ENCODE measurements around the gene CYP3A7.
"Not testable (repeated sequence)": the region's sequence is repeated elsewhere in the genome, so short reads cannot be mapped to it uniquely, and the experiment has no call there.

CYP3A7 gene

DNA sequence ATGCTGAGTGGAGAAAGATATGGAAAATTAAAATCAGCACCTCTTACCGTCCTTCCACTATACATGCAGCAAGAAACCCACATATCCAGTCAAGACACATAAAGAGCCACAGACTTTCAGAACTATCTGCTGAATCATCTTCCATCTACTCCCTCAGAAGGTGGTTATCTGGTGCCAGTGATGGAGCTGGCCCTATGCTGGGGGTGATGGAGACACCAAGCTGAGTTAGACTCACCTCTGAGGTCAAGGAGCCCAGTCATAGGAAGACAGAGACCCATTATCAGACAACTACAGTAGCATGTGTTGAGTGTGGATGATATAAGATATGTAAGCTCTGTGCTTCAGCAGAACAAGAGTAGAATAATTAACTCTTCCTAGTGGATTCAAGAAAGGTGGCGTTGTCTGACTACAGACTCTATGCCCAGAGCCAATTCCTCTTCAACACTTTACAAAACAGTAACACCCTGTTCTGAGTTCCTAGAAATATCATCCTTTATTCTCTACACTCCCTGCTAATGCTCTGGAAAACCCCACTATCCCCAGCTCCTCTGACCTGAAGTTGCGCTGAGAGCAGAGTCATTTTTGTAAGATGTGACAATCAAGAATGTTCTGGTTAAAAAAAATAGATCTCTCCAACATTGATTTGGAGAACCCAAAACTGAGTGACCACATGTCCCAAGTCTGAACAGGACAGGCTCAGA lies 69.5 kb downstream of the CYP3A7 start:
- no peak for DNase-seq

DNA sequence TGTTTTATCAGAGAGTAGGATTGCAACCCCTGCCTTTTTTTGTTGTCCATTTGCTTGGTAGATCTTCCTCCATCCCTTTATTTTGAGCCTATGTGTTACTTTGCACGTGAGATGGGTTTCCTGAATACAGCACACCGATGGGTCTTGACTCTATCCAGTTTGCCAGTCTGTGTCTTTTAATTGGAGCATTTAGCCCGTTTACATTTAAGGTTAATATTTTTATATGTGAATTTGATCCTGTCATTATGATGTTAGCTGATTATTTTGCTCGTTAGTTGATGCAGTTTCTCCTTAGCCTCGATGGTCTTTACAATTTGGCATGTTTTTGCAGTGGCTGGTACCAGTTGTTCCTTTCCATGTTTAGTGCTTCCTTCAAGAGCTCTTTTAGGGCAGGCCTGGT lies 77.1 kb downstream of the CYP3A7 start:
- not testable (repeated sequence) for DNase-seq
